ENCODE data around the gene FXYD3. TPM values are rescaled to one million over a fixed set of nuclear protein-coding genes. Genes with fewer than 3 reads are reported as not detected.

Gene FXYD3
- polyA plus RNA-seq, 1 of the 3 experiments (the other 2 are of a cell fraction) = not detected

DNA sequence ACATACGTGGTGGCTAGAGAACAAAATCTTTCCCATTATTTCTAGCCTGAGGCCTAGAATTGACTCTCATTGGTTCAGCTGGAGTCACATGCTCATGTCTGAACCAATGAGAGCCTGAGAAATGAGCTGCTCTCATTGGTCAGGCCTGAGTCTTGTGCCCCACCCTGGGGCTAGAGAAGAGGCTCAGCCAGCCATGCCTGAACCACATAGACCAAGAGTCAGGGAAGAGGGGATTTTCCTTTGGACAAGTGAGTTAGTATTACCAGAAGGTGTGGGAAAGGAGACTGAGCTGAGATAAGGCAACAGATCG lies 45.8 kb downstream of the FXYD3 start:
- no peak for DNase-seq
- no peak overlapping the region for H3K4me2 ChIP-seq
- no peak overlapping the region for H3K9ac ChIP-seq
- H3K9me3 ChIP-seq = no peaks in the 10 kb centered on the region; the same call in 1 of the 2 replicates
- POLR2A ChIA-PET = no interaction called here
- CTCF ChIA-PET = interaction anchor here (1.0 to 1.2 kb wide), 2 partner anchors 94 to 307 kb away, joined by 3 read pairs; no protein-coding TSS in a partner anchor
- peaks cover 11 to 71% of the 10 kb centered on the region in 2 experiments for H3K36me3 ChIP-seq (replicated peaks in 1 of 2; ENCODE audit: control insufficient read depth in 1 of 2, insufficient read depth in 2 of 2, low read length in 1 of 2)
- H3K4me3 ChIP-seq (ENCODE audit: low read depth in 2 of 2, low read length in 1 of 2) = no peak overlapping the region
- H2AFZ ChIP-seq (ENCODE audit: low read depth) = no peak overlapping the region
- no peaks in the 10 kb centered on the region for H4K20me1 ChIP-seq (ENCODE audit: insufficient read depth)
- WGBS (ENCODE audit: low lambda C conversion rate) = 67% methylated on average over 2 of the region's 2 CpGs
- no peaks in the 10 kb centered on the region for H3K27me3 ChIP-seq (ENCODE audit: insufficient read depth)
- H3K27ac ChIP-seq (ENCODE audit: low read depth in 2 of 2, low read length in 1 of 2) = no peak overlapping the region
- H3K4me1 ChIP-seq (ENCODE audit: control insufficient read depth in 1 of 2, insufficient read depth in 2 of 2, low read depth in 1 of 2, low read length in 1 of 2) = no peaks in the 10 kb centered on the region
- no peaks in the 10 kb centered on the region; the same call in 1 of the 2 replicates for H3K79me2 ChIP-seq (ENCODE audit: insufficient read depth)
- TF ChIP-seq POLR2AphosphoS5 (IDR thresholded peaks at IDR 0.05; ENCODE audit: low read depth, low read length) (no peak), NFIC (IDR thresholded peaks at IDR 0.05; ENCODE audit: borderline replicate concordance) (no peak), GABPA (IDR thresholded peaks at IDR 0.05; ENCODE audit: low read depth) (no peak)
- no peaks in the 10 kb centered on the region for H3F3A ChIP-seq (replicated peaks; ENCODE audit: insufficient read depth)
- H3K9me2 ChIP-seq = no peaks in the 10 kb centered on the region

DNA sequence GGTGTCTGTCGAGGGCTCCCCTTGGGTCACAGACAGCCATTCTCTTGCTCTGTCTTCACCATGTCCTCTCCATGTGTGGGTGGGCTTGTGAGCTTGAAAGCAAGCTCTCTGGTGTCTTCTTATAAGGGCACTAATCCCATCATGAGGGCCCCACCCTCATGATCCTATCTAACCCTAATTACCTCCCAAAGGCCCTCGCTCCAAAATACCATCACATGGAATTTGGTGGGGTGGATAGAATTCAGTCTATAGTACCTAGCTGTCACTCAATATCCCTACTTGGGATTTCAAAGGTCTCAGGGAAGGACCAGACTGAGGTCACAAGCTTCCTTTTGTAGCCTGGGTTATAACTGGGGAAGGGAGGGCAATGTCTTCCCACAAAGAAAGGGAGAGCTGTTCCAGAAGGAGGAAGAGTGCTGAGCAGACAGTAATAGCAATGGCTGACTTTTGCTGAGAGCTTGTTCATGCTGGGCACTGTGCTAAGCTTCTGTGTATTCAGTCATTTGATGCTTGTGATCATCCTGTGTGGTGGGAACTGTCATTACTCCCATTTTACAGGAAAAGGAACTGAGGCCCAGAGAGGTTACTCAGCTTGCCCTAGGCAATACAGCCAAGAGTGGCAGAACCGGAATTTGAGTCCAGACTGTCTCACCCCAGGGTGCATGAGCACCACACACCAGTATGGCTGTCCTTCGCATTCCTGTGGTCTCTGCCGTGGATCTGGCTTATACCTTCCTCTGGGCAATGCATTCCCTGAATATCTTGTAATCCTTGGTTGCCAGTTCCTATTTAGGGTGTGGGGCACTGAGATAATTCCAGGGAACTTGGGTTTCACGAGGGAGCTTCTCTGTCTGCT lies 47.1 kb downstream of the FXYD3 start:
- ChIA-PET POLR2A (no interaction called here), CTCF (interaction anchor here (1.1 to 1.4 kb wide), 3 partner anchors 9 to 20 kb away, joined by 3 to 6 read pairs (median 5); partner anchors contain the start of genes FXYD5 and FXYD7)
- DNase-seq = no peak

GRCh38 chr19:35164418-35164817 lies 48.8 kb downstream of the FXYD3 start:
- DNase-seq = no peak
- Histone ChIP-seq H3K27ac (ENCODE audit: low read depth in 2 of 2, low read length in 1 of 2) (no peak overlapping the region), H3K27me3 (ENCODE audit: insufficient read depth) (no peaks in the 10 kb centered on the region), H3K4me1 (ENCODE audit: control insufficient read depth in 1 of 2, insufficient read depth in 2 of 2, low read depth in 1 of 2, low read length in 1 of 2) (no peaks in the 10 kb centered on the region; a peak in 1 of 4 replicates), H3K9ac (no peak overlapping the region), H3K4me3 (ENCODE audit: low read depth in 2 of 2, low read length in 1 of 2) (no peak overlapping the region), H3K9me3 (no peaks in the 10 kb centered on the region; the same call in 1 of the 2 replicates), H3K4me2 (no peak overlapping the region), H3F3A (replicated peaks; ENCODE audit: insufficient read depth) (no peaks in the 10 kb centered on the region), H3K36me3 (replicated peaks in 1 of 2; ENCODE audit: control insufficient read depth in 1 of 2, insufficient read depth in 2 of 2, low read length in 1 of 2) (peaks cover 8 to 72% of the 10 kb centered on the region in 2 experiments), H2AFZ (ENCODE audit: low read depth) (no peak overlapping the region), H4K20me1 (ENCODE audit: insufficient read depth) (no peaks in the 10 kb centered on the region), H3K9me2 (no peaks in the 10 kb centered on the region), H3K79me2 (ENCODE audit: insufficient read depth) (no peaks in the 10 kb centered on the region)
- POLR2A ChIA-PET = no interaction called here
- CTCF ChIA-PET = no interaction called here
- 87% methylated on average over 2 of the region's 2 CpGs for WGBS (ENCODE audit: low lambda C conversion rate)
- TF ChIP-seq RAD21 (IDR thresholded peaks at IDR 0.05; ENCODE audit: low read length) (no peak), PBX3 (IDR thresholded peaks at IDR 0.05) (no peak), NFIC (IDR thresholded peaks at IDR 0.05; ENCODE audit: borderline replicate concordance) (no peak), USF2 (IDR thresholded peaks at IDR 0.05; ENCODE audit: borderline replicate concordance, low read depth, low read length) (no peak), TAF1 (IDR thresholded peaks at IDR 0.05; ENCODE audit: borderline replicate concordance, low read depth, low read length) (no peak), RCOR1 (IDR thresholded peaks at IDR 0.05; ENCODE audit: low read length) (no peak), ELF1 (IDR thresholded peaks at IDR 0.05) (no peak), SMC3 (IDR thresholded peaks at IDR 0.05; ENCODE audit: low read depth, low read length) (no peak), RXRA (IDR thresholded peaks at IDR 0.05; ENCODE audit: borderline replicate concordance, low read depth) (no peak), FOXM1 (IDR thresholded peaks at IDR 0.05; ENCODE audit: low read depth) (no peak), EP300 (IDR thresholded peaks at IDR 0.05; ENCODE audit: borderline replicate concordance in 1 of 2, low read depth in 1 of 2, low read length in 1 of 2) (no peak)
- TF ChIP-seq, protein P1, sequence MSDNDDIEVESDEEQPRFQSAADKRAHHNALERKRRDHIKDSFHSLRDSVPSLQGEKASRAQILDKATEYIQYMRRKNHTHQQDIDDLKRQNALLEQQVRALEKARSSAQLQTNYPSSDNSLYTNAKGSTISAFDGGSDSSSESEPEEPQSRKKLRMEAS (IDR thresholded peaks at IDR 0.05; ENCODE audit: low read depth) = no peak

More for the DNA sequence above, 47.1 kb downstream of the FXYD3 start:
- Histone ChIP-seq H3K9me3 (no peaks in the 10 kb centered on the region; the same call in 1 of the 2 replicates), H3K4me3 (ENCODE audit: low read depth in 2 of 2, low read length in 1 of 2) (no peak overlapping the region), H2AFZ (ENCODE audit: low read depth) (no peak overlapping the region), H3K9me2 (no peaks in the 10 kb centered on the region), H3K4me1 (ENCODE audit: control insufficient read depth in 1 of 2, insufficient read depth in 2 of 2, low read depth in 1 of 2, low read length in 1 of 2) (no peaks in the 10 kb centered on the region), H3K9ac (no peak overlapping the region), H3K79me2 (ENCODE audit: insufficient read depth) (no peaks in the 10 kb centered on the region), H3K4me2 (no peak overlapping the region), H3K36me3 (replicated peaks in 1 of 2; ENCODE audit: control insufficient read depth in 1 of 2, insufficient read depth in 2 of 2, low read length in 1 of 2) (peaks cover 10 to 75% of the 10 kb centered on the region in 2 experiments), H3F3A (replicated peaks; ENCODE audit: insufficient read depth) (no peaks in the 10 kb centered on the region), H3K27me3 (ENCODE audit: insufficient read depth) (no peaks in the 10 kb centered on the region), H3K27ac (ENCODE audit: low read depth in 2 of 2, low read length in 1 of 2) (no peak overlapping the region), H4K20me1 (ENCODE audit: insufficient read depth) (no peaks in the 10 kb centered on the region)
- 63% methylated on average over 5 of the region's 6 CpGs for WGBS (ENCODE audit: low lambda C conversion rate)
- TF ChIP-seq TAF1 (IDR thresholded peaks at IDR 0.05; ENCODE audit: borderline replicate concordance, low read depth, low read length) = no peak
- TF ChIP-seq SIN3A (IDR thresholded peaks at IDR 0.05; ENCODE audit: borderline replicate concordance, low read depth, low read length) = no peak
- TF ChIP-seq RXRA (IDR thresholded peaks at IDR 0.05; ENCODE audit: borderline replicate concordance, low read depth) = no peak
- no peak for TF ChIP-seq ELF1 (IDR thresholded peaks at IDR 0.05)
- TF ChIP-seq, protein P2, sequence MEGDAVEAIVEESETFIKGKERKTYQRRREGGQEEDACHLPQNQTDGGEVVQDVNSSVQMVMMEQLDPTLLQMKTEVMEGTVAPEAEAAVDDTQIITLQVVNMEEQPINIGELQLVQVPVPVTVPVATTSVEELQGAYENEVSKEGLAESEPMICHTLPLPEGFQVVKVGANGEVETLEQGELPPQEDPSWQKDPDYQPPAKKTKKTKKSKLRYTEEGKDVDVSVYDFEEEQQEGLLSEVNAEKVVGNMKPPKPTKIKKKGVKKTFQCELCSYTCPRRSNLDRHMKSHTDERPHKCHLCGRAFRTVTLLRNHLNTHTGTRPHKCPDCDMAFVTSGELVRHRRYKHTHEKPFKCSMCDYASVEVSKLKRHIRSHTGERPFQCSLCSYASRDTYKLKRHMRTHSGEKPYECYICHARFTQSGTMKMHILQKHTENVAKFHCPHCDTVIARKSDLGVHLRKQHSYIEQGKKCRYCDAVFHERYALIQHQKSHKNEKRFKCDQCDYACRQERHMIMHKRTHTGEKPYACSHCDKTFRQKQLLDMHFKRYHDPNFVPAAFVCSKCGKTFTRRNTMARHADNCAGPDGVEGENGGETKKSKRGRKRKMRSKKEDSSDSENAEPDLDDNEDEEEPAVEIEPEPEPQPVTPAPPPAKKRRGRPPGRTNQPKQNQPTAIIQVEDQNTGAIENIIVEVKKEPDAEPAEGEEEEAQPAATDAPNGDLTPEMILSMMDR (IDR thresholded peaks at IDR 0.05) = no peak

Data from SK-N-SH (cell line).